ENCODE data around the gene DIO3.

The DIO3 gene

GRCh38 chr14:101579372-101580080 lies 18.2 kb downstream of the DIO3 start:
- in situ Hi-C loops (cut with MboI; ENCODE audit: low sequenced_read_pairs), result no loop called here

- in situ Hi-C loops (cut with MboI; ENCODE audit: low sequenced_read_pairs), result no loop called here
Measured at GRCh38 chr14:101581806-101582205, 20.5 kb downstream of the DIO3 start.

GRCh38 chr14:101582294-101582693 lies 21.0 kb downstream of the DIO3 start:
- in situ Hi-C loops (cut with MboI; ENCODE audit: low sequenced_read_pairs), result no loop called here

GRCh38 chr14:101583006-101583714 lies 21.9 kb downstream of the DIO3 start:
- in situ Hi-C loops (cut with MboI; ENCODE audit: low sequenced_read_pairs), result no loop called here

GRCh38 chr14:101583715-101584054 lies 22.4 kb downstream of the DIO3 start:
- in situ Hi-C loops (cut with MboI; ENCODE audit: low sequenced_read_pairs), result no loop called here

- in situ Hi-C loops (cut with MboI; ENCODE audit: low sequenced_read_pairs), result no loop called here
Measured at GRCh38 chr14:101584055-101584859, 23.0 kb downstream of the DIO3 start.

- in situ Hi-C loops (cut with MboI; ENCODE audit: low sequenced_read_pairs), result no loop called here
Measured at GRCh38 chr14:101585211-101585610, 23.9 kb downstream of the DIO3 start.

GRCh38 chr14:101586531-101587430 lies 25.5 kb downstream of the DIO3 start:
- in situ Hi-C loops (cut with MboI; ENCODE audit: low sequenced_read_pairs), result no loop called here

- in situ Hi-C loops (cut with MboI; ENCODE audit: low sequenced_read_pairs), result no loop called here
Measured at GRCh38 chr14:101587441-101587911, 26.2 kb downstream of the DIO3 start.

- in situ Hi-C loops (cut with MboI; ENCODE audit: low sequenced_read_pairs), result no loop called here
Measured at GRCh38 chr14:101588286-101588975, 27.1 kb downstream of the DIO3 start.

- in situ Hi-C loops (cut with MboI; ENCODE audit: low sequenced_read_pairs), result no loop called here
Measured at GRCh38 chr14:101588990-101589389, 27.7 kb downstream of the DIO3 start.

- in situ Hi-C loops (cut with MboI; ENCODE audit: low sequenced_read_pairs), result no loop called here
Measured at GRCh38 chr14:101589486-101590015, 28.3 kb downstream of the DIO3 start.

- in situ Hi-C loops (cut with MboI; ENCODE audit: low sequenced_read_pairs), result no loop called here
Measured at GRCh38 chr14:101590062-101590461, 28.8 kb downstream of the DIO3 start.

GRCh38 chr14:101590616-101591015 lies 29.3 kb downstream of the DIO3 start:
- in situ Hi-C loops (cut with MboI; ENCODE audit: low sequenced_read_pairs), result no loop called here

- in situ Hi-C loops (cut with MboI; ENCODE audit: low sequenced_read_pairs), result no loop called here
Measured at GRCh38 chr14:101591121-101591520, 29.8 kb downstream of the DIO3 start.

- in situ Hi-C loops (cut with MboI; ENCODE audit: low sequenced_read_pairs), result no loop called here
Measured at GRCh38 chr14:101591582-101591981, 30.3 kb downstream of the DIO3 start.

GRCh38 chr14:101593411-101594238 lies 32.3 kb downstream of the DIO3 start:
- in situ Hi-C loops (cut with MboI; ENCODE audit: low sequenced_read_pairs), result no loop called here

- in situ Hi-C loops (cut with MboI; ENCODE audit: low sequenced_read_pairs), result no loop called here
Measured at GRCh38 chr14:101594511-101595148, 33.3 kb downstream of the DIO3 start.

All from HL-60/S4 (cell line).